ENCODE results near the gene NUFIP1.
"Not testable (repeated sequence)": the region's sequence is repeated elsewhere in the genome, so short reads cannot be mapped to it uniquely, and the experiment has no call there.

DNA sequence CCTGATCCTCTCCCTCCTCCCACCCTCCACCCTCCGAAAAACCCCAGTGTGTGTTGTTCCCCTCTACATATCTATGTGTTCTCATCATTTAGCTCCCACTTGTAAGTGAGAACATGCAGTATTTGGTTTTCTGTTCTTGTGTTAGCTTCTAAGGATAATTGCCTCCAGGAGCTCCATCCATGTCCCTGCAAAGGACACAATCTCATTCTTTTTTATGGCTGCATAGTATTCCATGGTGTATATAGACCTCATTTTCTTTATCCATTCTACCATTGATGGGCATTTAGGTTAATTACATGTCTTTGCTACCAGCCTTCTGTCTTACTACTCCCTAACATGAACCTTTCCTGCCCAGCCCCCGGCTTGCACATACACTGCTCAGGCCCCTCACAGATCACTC is 91.0 kb downstream of the NUFIP1 start:
- TF ChIP-seq POLR2A, CTCF (IDR thresholded peaks at IDR 0.05): not testable (repeated sequence)

Measured in right lobe of liver (tissue), 4 donors.